ENCODE data around the gene RBM38. TPM values are rescaled to one million over a fixed set of nuclear protein-coding genes. Genes with fewer than 3 reads are reported as not detected.

RBM38 gene
- 7.3 and 13.4 TPM in 2 replicates for total RNA-seq

DNA sequence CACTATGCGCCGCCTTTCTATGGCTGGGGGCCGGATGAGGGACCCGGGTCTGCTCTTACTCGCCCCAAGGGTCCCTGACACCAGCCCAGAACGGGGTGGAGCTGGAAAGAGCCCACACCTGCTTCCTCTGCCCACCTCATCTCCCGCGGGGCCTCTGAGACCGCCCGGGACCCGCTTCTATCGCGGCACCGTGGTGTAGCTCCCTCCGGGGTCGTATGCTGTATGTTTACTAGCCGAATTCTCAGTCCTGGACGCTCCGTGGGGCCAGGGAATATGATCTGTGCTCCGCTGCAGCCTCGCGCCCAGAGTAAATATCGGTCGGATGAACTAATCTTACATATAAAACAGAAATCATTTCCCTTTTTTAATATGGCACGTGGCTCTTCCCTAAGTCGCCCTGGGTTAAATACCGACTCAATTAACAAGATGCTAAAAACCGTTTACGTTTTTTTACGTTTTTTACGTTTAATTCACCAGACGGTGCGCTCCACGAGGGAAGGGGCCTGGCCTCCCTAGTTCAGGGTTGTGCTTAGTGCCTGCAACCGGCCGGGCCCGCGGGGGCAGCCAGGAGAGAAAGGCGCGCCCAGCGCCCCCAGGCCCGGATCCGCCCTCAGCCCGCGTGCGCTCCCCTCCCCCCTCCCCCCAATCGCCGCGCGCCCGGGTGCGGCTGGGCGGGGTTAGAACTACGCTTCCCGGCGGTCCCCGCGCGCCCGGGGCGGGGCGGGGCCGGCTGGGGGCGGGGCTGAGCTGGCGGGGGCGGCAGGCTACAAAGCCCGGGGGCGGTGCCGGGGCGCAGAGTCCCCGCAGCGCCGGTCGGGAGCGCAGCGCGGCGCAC lies at the start of gene RBM38:
Gene RBM38, plus strand, starts transcription at position 793 of the 835 bp plus-strand sequence. CDS start 186 bp downstream, outside the sequence.

DNA sequence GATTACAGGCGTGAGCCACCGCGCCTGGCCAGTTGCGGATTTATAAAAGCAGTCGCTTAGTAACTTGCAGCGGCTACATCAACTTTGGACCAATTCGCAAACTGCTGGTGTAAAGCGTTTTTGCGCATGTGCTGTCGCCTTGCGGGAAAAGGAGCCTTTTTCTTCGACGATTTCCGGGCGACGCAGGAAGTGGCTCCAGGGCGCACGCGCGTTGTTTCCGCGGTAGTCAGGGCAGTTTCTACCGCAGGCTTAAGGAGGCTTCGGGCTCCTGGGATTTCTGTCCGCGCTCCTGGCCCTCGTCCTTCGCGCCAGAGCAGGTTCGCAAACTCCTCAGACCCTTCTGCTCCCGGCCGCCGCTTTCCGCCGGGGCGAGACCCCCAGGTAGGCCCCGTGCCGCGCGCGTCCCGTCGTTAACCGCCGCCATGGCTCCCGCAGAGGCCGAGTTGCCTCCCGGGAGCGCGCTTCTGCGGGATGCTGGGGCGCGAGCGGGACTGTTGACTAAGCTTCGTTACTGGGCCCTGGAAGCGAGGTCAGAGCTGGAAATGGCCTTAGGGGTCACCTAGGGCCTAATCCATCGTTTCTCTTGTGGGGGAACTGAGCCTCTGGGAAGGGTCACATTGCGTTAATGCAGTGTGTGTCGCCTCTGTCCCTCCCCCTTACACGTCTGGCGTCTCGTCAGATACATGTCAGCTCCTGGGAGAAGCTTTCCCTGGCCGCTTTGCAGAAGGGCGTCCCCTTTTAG lies 40.0 kb upstream of the RBM38 start, which contains the start of gene RAE1:
Gene RAE1, plus strand, starts transcription at position 214 of the 742 bp plus-strand sequence. CDS start 2,784 bp downstream, outside the sequence.

Other genes with a start within 250 kb of the RBM38 start
- gene BMP7, start 124.8 kb upstream of the RBM38 start, total RNA-seq, result not detected in 2 replicates
- gene SPO11, start 61.6 kb upstream of the RBM38 start, total RNA-seq, result not detected in 2 replicates
- gene RAE1, start 40.1 kb upstream of the RBM38 start, total RNA-seq, result 30.9 and 53.5 TPM in 2 replicates
- under 0.01 TPM in 1 of 2 replicates, not detected in the other for gene CTCFL, start 133.7 kb downstream of the RBM38 start, total RNA-seq
- gene PCK1, start 169.7 kb downstream of the RBM38 start, total RNA-seq, result not detected in 2 replicates
- not detected in 2 replicates for gene ZBP1, start 229.0 kb downstream of the RBM38 start, total RNA-seq